ENCODE results near the gene C6orf120. TPM values are rescaled to one million over a fixed set of nuclear protein-coding genes. Genes with fewer than 3 reads are reported as not detected.
A peak's percentile ranks its signal among the peaks of the same experiment; 100 is the strongest.

C6orf120 gene
- 42.1 TPM for polyA plus RNA-seq (ENCODE audit: insufficient read length)
- long read RNA-seq, donor 1, transcript C6orf120-201 (1 exons, 2,667 nt) = major isoform, 55 of 55 reads
- long read RNA-seq, donor 1, partial matches to known transcripts = 0 of 55 reads
- long read RNA-seq, donor 1, other reads (novel, unspliced or antisense) = 0 of 55 reads
- long read RNA-seq, donor 2, transcript C6orf120-201 (1 exons, 2,667 nt) = major isoform, 49 of 94 reads
- long read RNA-seq, donor 2, partial matches to known transcripts = 36 of 94 reads
- long read RNA-seq, donor 2, other reads (novel, unspliced or antisense) = 9 of 94 reads
- long read RNA-seq, donor 3, transcript C6orf120-201 (1 exons, 2,667 nt) = major isoform, 33 of 33 reads
- long read RNA-seq, donor 3, partial matches to known transcripts = 0 of 33 reads
- long read RNA-seq, donor 3, other reads (novel, unspliced or antisense) = 0 of 33 reads
- long read RNA-seq, donor 4, transcript C6orf120-201 (1 exons, 2,667 nt) = major isoform, 10 of 10 reads
- long read RNA-seq, donor 4, partial matches to known transcripts = 0 of 10 reads
- long read RNA-seq, donor 4, other reads (novel, unspliced or antisense) = 0 of 10 reads
- long read RNA-seq, donor 5, transcript C6orf120-201 (1 exons, 2,667 nt) = major isoform, 80 of 111 reads
- long read RNA-seq, donor 5, partial matches to known transcripts = 17 of 111 reads
- long read RNA-seq, donor 5, other reads (novel, unspliced or antisense) = 14 of 111 reads
- long read RNA-seq, donor 6, transcript C6orf120-201 (1 exons, 2,667 nt) = major isoform, 49 of 49 reads
- long read RNA-seq, donor 6, partial matches to known transcripts = 0 of 49 reads
- long read RNA-seq, donor 6, other reads (novel, unspliced or antisense) = 0 of 49 reads
- long read RNA-seq, donor 7, transcript C6orf120-201 (1 exons, 2,667 nt) = major isoform, 48 of 48 reads
- long read RNA-seq, donor 7, partial matches to known transcripts = 0 of 48 reads
- long read RNA-seq, donor 7, other reads (novel, unspliced or antisense) = 0 of 48 reads
- long read RNA-seq, donor 8, transcript C6orf120-201 (1 exons, 2,667 nt) = major isoform, 17 of 17 reads
- long read RNA-seq, donor 8, partial matches to known transcripts = 0 of 17 reads
- long read RNA-seq, donor 8, other reads (novel, unspliced or antisense) = 0 of 17 reads

DNA sequence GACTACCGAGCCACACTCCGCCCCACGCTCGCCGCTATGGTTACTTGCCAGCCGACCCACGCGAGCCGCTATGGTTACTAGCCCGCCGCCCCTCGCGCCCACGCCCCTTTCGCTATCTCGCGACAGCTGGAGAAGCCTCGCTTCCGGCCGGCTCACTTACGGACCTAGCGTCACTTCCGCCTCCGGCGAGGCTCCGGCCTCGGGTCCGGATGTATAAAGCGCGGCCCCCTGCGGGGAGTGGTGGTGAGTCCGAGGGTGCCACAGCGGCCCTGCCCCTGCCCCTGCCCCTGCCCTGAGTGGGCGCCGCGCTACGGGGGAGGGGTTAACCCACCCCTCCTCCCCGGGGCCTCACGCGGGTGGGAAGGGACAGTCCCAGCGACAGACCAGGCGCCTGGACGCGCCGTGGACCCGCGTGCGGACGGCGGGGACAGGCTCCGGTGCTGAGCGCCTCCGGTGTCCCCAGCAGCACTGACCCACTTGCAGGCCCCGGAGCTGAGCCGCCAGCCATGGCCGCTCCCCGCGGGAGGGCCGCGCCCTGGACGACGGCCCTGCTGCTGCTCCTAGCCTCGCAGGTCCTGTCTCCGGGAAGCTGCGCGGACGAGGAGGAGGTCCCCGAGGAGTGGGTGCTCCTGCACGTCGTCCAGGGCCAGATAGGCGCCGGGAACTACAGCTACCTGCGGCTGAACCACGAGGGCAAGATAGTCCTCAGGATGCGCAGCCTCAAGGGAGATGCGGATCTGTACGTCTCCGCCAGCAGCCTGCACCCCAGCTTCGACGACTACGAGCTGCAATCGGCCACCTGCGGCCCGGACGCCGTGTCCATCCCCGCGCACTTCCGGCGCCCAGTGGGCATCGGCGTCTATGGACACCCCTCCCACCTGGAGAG is at the start of gene C6orf120, which contains the start of gene WDR27:
C6orf120 (plus strand) TSS at position 173 of the 886 bp plus-strand sequence; CDS start at position 507, 334 bp downstream.
WDR27 (minus strand) TSS at position 76 of the 886 bp plus-strand sequence. CDS start 13,024 bp downstream, outside the sequence.
- DNase-seq = peak; percentile 94

DNA sequence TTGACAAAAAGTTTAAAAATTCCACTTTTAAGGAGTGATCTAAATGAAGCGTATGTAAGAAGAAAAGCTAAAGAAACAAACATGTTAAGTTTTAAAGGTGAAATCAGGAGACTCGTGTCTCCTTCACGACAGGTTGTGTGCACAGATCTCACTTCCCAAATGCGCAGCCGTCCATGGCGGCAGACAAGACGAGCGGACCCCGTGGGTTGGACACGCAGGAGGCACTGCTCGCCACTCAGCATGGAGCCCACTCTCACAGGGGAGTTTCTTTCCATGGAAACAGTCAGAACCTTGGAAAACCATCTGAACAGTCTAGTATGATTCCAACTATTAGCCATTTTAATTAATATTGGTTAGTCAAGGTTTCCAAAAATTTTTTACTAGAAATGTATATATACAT is 49.0 kb upstream of the C6orf120 start:
- DNase-seq = no peak

DNA sequence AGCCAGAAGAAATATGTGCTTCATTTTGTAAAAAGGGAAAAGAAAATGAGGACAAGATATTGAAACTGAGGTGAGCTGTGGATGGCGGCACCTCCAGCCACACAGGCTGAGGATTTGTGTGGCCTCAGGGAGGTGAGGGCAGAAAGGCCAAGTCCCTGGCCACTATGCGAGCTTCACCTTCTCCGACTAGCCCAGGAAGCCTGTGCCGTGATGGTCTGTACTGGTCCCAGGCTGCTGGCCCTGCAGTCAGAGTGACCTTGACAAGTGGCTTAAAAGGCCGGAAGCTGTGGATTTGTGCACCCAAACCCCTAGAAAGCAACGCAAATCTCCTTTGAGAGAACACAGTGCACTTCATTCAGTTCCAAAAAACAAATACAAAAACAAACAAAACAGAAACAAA is 48.2 kb upstream of the C6orf120 start:
- DNase-seq = no peak

DNA sequence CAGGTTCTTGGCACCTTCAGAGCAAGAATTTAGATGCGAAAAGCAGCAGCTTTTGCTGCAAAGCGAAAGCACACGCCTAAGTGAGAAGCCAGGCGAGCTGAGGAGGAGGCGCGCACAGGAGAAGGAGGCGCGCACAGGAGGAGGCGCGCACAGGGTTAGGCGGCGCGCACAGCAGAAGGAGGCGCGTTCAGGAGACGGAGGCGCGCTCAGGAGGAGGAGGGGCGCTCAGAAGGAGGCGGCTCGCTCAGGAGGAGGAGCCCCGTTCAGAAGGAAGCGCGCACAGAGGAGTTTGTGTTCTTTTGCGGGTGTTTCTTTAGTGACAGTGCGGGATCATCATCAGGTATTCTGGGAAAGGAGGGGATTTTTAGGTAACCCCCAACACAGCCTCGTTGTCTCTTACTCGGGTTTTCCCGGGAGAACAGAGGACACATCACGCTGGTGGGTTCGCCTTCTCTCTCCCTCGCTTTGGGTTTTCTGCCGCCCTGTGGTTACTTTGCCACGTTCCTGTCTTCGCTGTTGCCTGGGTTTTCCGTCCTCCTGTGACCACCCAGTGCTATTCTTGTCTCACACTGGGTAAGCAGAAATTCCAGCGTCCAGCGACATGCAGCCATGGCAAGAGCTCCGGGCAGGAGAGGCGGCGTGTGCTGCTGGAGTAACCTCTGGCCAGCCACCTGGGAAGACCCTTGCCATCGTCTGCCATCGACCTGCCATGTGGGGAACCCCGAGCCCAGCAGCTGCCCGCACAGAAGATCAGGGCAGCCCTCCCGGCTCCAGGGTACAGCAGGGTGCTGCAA is 47.1 kb upstream of the C6orf120 start:
- peak; percentile 58 for DNase-seq

DNA sequence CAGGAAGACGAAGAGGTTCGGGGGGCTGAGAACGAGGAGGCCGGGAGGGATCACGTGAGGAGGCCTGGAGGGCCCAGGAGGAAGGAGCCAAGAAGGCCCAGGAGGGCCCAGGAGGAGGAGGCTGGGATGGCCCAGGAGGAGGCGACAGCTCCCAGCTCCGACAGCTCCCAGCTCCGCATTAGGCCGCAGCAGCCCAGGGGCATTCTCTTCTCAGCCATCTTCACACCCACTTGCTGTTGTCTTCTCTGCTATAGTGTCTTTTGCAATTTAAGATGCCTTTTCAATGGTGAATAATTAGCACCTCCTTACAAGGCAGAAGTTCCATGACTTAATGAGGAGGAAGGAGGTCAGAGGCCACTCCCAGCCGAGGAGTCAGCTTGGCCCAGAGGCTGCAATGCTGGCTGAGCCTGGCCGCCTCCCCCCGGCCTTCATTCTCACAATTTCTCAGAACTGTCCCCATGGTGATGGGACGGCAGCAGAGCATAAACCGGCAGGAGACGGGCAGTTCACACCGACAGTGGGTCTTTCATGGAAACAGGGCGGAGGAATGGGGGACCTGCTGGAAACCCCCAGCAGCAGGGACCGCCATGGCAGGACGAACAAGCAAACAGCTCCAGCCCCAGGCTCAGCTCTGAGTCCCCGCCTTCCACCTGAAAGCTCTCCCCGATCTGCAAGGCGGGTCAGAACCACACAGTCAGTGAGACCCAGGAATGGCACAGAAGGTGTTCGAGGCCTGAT is 45.2 kb upstream of the C6orf120 start:
- DNase-seq = no peak

DNA sequence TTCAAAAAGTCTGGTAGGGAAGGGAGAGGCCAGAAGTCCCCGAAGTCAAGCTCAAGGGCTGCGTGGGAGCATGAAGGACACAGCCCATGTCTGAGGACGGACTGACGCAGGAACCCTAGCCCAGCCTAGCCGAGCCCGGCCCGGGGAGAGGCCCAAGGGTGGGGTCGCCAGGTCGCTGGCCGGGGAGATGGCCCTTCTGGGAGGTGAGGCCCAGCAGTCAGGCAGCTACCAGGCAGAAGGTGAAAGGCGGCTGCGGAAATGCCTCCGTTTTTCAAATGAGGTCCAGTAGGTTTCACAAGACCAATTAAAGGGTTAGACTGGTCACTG is 44.7 kb upstream of the C6orf120 start:
- DNase-seq = no peak

DNA sequence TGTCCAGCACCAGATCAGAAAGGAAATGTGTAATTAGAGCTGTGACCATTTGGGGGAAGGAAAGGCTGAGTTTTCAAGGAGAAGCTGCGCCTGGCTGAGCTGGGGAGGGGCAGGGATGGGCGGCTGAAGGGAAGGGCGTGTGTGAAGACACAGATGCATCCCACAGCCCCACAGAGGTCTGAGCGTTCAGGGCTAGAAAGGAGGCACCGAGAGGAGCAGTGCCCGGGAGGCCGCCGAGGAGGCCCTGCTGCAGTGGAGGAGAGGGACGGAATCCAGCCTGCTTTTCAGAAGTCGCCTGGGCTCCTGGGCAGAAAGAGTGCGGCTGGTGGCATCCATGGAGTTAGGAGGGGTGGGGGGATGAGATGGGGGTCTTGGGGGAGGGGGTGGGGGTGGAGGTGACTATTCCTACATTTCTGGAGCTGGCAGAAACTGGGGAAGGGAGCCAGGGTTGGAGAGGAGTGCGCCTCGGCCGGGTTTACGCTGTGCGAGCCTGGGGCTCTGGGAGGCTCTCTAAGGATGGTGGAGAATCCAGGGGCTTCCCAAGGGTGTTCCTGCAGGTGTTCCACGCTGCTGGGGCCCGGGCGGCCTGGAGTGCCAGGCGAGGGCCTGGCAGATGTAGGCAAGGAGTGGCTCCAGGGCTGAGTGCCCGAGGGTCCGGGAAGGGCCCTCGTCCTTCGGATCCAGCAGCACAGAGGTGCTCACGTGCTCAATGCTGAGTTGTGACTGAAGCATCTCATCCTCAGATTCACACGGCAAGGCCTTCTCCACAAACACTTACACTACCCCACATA is 41.9 kb upstream of the C6orf120 start:
- DNase-seq = no peak

DNA sequence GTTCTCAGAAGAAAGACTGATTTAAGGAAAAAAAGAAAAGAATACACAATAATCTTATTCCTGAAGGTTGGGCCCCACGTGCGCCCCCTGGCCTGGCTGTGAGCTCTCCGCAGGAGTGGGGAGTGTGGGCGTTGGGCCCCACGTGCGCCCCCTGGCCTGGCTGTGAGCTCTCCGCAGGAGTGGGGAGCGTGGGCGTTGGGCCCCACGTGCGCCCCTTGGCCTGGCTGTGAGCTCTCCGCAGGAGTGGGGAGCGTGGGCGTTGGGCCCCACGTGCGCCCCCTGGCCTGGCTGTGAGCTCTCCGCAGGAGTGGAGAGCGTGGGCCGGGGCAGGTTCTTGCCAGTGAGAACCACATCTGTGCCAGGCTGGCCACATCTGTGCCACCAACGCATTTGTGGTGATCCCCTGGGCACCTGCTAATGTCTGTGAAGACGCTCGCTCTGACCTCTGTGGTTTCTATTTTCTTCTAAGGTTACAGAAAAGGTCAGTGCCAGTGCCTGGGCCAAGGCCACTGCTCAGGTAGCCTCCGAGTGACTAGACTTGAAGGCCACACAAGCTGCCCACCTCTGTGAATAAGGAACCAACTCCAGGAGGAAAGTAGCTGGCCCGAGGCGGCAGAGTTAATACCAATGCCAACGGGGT is 41.1 kb upstream of the C6orf120 start:
- no peak for DNase-seq

DNA sequence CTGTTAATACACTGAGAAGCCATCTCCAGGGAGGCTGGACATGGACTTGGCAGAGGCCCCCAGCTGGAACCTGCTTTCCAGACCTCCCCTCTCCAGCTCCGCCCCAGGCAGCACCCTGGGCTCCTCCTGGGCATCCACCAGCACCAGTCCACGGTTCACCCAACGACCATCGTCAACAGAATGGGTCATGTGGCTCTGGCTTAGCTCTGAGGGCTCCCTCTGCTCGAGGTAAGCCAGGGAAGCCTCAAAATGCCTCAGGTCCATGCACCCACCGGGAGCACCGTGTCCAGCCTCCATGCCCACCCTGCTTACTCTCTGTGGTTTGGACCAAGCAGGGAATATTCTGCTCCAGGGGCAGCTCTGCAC is 40.6 kb upstream of the C6orf120 start:
- no peak for DNase-seq

DNA sequence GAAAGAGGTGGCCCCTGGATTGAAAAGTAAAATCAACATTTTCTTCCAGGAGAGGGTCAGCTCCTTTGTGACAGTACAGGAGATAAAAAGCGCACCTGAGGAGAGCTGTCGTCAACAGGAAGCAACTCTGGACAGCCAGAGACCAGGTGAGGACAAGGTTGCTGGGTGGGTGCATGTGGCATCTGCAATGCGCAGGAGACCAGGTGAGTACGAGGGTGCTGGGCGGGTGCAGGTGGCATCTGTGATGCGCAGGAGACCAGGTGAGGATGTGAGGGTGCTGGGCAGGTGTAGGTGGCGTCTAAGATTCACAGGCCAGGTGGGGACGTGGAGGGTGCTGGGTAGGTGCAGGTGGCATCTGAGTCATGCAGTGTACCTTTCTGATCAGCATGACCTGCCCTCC is 38.5 kb upstream of the C6orf120 start:
- DNase-seq = no peak

DNA sequence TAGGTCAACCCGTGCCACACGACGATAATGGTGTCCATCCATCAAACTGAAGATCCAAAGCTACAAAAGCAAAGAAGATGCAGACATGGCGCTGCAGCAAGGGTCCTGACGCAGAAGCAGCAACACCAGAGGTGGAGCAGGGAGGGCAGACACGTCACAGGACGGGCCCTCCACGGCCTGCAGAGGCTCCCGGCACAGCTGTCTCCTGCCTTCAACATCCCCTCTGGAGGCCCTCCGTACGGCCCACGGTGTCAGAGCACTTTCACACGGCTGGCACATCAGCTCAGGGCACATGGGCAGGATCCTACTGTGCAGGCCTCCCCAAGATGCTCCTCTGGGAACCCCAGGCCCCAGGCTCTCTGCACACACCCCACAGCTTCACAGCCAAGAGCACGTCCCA is 37.7 kb upstream of the C6orf120 start:
- no peak for DNase-seq

DNA sequence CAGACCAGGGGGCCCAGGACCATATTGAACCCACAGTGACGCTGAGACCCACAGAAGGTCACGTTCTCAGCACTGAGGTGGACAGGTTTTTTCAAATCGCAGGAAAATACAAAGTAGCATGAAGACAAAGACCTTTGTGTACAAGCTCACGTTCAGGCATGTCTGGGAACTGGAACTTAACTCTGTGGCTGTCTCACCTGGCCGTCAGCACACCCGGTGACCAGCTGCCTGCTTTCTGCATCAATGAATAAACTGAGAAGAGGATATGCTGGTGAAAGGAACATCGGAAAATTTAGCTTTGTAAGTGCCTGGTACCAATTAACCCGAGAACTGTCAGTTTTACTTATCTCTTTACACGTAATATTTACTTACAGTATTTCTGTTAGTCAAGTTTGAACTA is 36.6 kb upstream of the C6orf120 start:
- no peak for DNase-seq

DNA sequence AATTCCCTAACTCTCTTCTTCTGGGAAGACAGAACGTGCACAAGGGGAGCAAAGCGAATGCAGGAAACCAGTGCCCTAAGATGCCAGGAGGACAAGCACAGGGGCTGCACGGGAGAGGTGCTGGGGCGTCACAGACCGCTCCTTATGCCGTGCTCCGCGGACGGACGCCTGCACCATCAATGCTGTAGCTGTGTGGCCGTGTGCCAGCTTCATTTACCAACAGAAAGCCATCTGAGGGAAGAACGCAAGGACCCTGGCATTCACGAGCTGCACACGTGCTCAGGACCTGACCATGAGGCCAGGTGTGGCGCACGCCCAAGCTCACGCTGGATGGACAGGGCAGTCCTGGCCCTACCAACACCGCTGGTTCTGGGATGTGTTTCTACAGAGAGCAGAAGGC is 35.5 kb upstream of the C6orf120 start:
- no peak for DNase-seq

DNA sequence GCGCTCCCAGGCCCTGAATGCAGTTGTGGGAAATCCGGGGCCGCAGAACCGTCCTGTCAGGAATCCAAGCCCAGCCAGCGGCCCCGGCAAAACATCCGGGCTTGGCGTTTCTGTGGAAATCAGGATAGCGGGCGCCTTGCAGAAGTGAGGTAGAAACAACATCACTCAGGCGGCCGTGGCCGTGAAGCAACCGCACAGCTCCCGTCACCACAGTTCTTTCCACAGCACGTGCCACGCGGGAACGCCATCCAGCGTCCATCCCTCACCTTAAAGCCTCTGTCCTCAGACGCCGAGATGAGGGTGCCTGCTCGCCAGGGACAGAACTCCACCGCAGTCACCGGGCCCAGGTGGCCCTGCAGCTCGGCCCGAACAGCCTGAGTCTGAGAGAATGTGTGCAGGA is 34.2 kb upstream of the C6orf120 start:
- DNase-seq = no peak

DNA sequence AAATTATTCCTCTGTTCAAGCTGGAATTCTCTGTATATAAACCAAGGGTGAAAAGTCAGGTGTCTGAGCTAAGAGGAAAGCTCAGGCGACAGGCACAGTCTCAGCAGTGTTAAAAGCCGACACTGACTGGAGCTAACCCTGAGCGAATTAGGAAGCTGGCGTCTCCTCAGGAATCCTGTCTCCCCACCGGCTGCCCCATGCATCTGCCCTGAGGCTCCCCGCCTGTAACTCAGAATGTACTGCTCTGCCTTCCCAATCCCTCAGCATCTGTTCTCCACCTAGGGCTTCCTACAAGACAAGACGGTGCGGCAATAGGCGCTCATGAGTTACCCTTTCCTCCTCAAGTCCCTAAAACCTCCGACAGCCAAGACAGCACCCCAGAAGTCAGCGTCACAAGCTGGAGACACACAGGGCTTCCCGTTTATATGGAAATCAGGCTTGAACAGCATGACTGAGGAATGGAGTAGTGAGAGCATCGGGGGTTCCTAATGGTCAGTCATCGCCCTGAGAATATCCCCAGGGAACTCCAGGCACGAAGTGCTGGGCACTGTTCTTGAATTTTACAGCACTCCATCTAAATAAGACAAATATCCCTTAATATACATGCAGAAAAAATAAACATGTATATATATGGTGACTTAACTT is 33.6 kb upstream of the C6orf120 start:
- no peak for DNase-seq

DNA sequence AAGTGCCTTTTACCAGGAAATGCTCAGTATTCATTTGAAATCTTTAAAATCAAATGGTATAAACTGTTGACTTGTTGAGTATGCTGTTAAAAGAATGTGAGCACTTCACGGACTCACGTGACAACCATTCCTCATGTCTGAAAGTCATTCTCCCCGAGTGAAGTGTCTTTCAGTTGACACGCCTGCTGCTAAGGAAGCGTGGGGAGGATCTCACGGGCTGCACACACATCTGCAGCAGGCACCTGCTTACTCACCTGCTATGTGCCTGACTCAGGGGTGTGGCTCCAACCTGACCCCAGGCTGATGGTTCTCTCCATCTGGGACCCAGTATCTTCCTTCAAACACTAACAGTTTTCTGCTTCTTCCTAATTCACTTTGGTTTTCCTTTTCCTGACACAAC is 32.8 kb upstream of the C6orf120 start:
- DNase-seq = no peak

DNA sequence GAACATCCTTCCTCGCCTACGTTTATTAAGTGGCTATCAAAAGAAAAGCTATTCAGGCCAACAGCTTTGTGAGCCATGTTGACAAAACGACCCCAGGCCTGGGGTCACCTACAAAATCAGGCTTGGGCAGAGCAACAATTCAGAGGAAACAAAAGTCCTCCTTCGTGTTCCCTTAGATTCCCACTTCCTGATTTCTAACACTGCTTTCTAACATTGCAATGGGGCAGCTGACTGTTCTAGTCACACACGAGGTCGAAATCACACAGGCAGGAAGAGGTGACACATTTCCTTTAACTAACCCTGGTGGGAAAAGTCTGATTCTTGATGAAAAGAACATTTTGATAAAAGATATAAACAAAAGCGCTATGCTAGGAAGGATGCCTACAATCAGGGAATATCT is 32.0 kb upstream of the C6orf120 start:
- DNase-seq = no peak

DNA sequence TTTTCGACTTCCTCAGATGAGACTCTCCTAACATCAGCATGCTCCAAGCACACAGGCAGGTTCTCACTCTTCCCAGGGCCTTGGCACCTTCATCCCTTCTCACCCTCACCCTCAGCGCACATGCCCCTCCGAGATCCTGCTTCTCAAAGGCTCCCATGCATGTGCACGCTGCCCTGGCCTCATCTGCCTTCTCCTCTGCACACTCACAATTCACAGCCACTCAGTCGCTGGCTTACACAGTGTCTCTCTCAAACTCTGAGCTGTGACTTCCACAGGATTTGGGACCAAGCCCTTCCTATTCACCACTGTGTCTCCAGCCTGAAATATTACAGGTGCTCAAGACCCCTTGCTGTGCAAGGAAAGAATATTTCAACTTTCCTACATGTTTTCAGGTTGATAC is 30.4 kb upstream of the C6orf120 start:
- no peak for DNase-seq

Data from left kidney (tissue), 8 donors.